OCI-M2 (cell line): ENCODE measurements around the gene TNFSF10.

Source experiments
- DNase-seq: peaks from one replicate; lab custom pipeline; 2025; ENCODE audit not compliant: unreplicated experiment; lab: John Stamatoyannopoulos, UW

Gene TNFSF10

GRCh38 chr3:172518929-172519640 lies 4.1 kb downstream of the TNFSF10 start:
- no peak for DNase-seq

- no peak for DNase-seq
These were observed 5.3 kb downstream of the TNFSF10 start for GRCh38 chr3:172517859-172518466.

GRCh38 chr3:172516318-172517214 lies 6.7 kb downstream of the TNFSF10 start:
- DNase-seq: no peak

- no peak for DNase-seq
These were observed 7.9 kb downstream of the TNFSF10 start for GRCh38 chr3:172515130-172515918.

- DNase-seq: no peak
These were observed 8.6 kb downstream of the TNFSF10 start for GRCh38 chr3:172514678-172515077.

- DNase-seq: no peak
These were observed 9.7 kb downstream of the TNFSF10 start for GRCh38 chr3:172513488-172513887.

GRCh38 chr3:172511783-172512762 lies 11.2 kb downstream of the TNFSF10 start:
- DNase-seq: peak; percentile 13

GRCh38 chr3:172506094-172506493 lies 17.1 kb downstream of the TNFSF10 start:
- DNase-seq: no peak

- no peak for DNase-seq
These were observed 21.7 kb downstream of the TNFSF10 start for GRCh38 chr3:172501540-172501939.

- peak; percentile 71 for DNase-seq
These were observed 33.0 kb downstream of the TNFSF10 start for GRCh38 chr3:172490198-172490669.

- no peak for DNase-seq
These were observed 45.1 kb downstream of the TNFSF10 start for GRCh38 chr3:172478116-172478515.

GRCh38 chr3:172476347-172476746 lies 46.9 kb downstream of the TNFSF10 start:
- no peak for DNase-seq

- DNase-seq: no peak
These were observed 47.5 kb downstream of the TNFSF10 start for GRCh38 chr3:172475703-172476102.

GRCh38 chr3:172471903-172472302 lies 51.3 kb downstream of the TNFSF10 start:
- DNase-seq: no peak

GRCh38 chr3:172470588-172470987 lies 52.6 kb downstream of the TNFSF10 start:
- no peak for DNase-seq

GRCh38 chr3:172467170-172467824 lies 55.9 kb downstream of the TNFSF10 start:
- no peak for DNase-seq

- no peak for DNase-seq
These were observed 56.6 kb downstream of the TNFSF10 start for GRCh38 chr3:172466553-172467130.

GRCh38 chr3:172465281-172465680 lies 57.9 kb downstream of the TNFSF10 start:
- no peak for DNase-seq

- no peak for DNase-seq
These were observed 58.9 kb downstream of the TNFSF10 start for GRCh38 chr3:172464306-172464705.
